GM18517 (cell line): ENCODE data around the gene FAM83B.
"Not testable (repeated sequence)": the region's sequence is repeated elsewhere in the genome, so short reads cannot be mapped to it uniquely, and the experiment has no call there.

Source experiments
- ATAC-seq: cut with Tn5 transposase; IDR thresholded peaks from one replicate; pipeline ENCODE4 v1.9.1; 2021; ENCODE audit warnings: mild to moderate bottlenecking, moderate library complexity; ENCODE audit not compliant: unreplicated experiment

Gene FAM83B

DNA sequence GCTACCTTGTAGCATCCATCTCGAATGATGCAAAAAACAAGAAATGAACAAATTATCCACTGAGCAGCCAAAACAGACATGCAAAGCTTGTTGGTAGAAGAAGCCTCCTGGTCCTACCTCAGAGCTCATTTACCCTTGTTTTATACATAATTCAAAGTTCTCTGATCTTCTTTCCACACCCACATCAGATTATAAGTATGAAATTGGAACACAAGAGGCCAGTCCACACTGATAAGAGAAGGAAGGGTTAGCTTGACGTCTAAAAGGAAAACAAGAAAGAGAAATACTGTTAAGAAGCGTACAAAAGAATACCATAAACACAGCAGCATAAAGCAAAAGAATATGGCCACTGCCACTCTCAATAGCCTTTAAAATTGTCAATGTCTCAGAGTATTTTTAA lies 49.7 kb downstream of the FAM83B start:
- ATAC-seq = no peak

DNA sequence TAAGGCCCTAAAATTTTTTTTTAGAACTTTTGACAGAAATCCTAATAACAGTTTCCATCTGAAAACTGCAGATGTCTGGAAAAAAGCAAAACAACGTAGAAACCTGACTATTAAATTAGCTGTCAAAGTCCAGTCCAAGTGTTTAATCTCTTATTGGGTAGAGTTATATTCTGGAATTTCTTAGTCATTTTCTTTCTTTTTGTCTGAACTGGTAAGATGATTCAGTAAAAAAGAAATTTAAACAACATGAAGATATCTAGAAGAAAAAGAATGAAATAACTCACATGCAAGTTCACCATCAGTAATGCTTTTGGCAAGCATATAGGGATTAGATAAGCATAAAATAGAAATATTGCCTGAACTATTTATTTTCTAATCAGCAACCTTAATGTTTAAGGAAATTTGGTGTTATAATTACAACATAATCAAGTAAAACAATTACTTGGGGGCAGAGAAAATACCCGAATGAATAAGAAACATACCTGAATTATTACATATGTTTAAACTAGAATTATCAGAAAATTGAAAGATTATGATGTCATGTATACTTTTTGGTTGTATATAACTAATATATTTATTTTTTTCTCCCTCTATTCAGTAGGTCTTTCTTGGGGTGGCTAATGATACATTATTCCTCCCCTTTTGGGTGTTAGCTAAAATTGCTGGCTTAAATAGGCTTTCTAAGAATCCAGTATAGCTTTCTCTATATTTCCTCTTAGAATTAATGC lies 51.1 kb downstream of the FAM83B start:
- no peak for ATAC-seq

GRCh38 chr6:54898767-54899166 lies 52.2 kb downstream of the FAM83B start:
- ATAC-seq = no peak

DNA sequence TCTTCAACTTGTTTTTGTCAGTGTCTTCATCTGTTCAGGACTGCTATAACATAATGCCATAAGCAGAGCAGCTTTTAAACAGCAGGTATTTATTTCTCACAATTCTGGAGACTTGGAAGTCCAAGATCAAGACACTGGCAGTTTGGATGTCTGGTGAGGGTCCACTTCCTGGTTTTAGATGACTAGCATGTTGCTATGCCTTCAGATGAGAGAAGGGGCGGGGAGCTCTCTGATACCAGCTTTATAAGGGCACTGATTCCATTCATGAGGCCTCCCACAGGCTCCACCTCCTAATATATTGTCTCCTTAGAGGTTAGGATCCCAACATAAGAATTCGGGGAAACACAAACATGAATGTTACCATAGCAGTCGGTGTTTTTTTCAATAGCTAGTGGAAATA lies 52.9 kb downstream of the FAM83B start:
- ATAC-seq = no peak

- no peak for ATAC-seq
These were observed 53.4 kb downstream of the FAM83B start for GRCh38 chr6:54899986-54900385.

- no peak for ATAC-seq
These were observed 54.1 kb downstream of the FAM83B start for GRCh38 chr6:54900666-54901065.

DNA sequence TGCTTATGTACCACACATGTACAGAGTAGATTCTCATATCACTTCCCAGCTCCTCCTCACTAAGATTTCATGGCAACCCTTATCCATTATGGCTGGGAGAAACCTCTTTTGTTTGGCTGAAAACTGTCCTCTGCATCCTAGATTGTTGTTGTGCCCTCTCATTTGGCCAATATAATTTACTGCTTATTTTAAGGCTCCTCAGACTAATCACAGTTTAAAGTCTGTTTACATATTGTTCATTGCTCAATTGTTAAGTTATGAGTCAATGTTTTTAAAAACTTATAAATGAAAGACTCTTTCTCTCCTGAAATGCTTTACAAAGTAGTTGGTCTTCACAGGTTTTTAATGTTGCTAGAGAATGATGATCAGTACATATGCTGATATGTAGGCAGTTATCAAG lies 57.3 kb downstream of the FAM83B start:
- ATAC-seq = no peak

DNA sequence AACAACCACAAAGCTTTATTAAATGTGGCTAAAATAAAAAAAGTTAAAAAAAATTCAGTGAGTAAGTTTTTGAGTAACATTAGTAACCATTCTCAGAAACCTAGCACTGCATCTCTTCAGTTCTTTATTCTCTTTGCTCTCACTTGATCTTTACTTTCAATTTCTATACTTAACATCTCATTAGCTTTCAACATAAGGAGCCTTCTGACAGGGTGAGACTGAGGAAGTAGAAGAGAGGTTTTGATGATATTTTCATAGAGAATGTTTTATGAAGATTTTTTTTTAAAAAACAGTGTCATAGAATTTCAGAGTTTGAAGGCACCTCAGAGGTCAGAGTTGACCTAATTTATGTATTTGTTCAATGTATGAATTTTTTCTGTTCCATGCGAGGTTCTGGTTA lies 60.8 kb downstream of the FAM83B start:
- no peak for ATAC-seq

GRCh38 chr6:54909184-54909583 lies 62.6 kb downstream of the FAM83B start:
- ATAC-seq = no peak

DNA sequence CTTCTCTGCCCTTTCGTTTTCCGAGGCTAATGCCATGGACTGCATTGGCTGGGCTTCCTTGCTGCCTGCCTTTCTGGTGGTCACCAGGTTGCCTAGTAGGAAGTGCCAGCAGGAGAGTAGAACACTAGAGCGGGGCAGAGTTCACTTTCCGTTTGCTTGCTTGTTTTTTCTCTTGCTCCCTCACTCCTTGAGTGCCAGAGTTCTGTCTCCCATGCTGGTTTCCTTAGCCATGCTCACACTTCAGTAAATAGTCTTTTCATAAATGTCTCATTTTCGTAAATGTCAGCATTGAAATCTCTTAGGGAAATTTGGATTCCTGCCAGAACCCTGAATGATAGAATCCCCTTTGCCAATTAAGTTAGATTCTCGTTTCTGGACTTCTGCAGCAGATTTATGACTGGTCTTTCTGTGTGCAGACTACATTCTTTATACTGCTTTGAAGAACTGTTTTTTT lies 63.9 kb downstream of the FAM83B start:
- ATAC-seq = no peak

- ATAC-seq = no peak
These were observed 64.3 kb downstream of the FAM83B start for GRCh38 chr6:54910921-54911320.

- no peak for ATAC-seq
These were observed 66.6 kb downstream of the FAM83B start for GRCh38 chr6:54913211-54913610.

DNA sequence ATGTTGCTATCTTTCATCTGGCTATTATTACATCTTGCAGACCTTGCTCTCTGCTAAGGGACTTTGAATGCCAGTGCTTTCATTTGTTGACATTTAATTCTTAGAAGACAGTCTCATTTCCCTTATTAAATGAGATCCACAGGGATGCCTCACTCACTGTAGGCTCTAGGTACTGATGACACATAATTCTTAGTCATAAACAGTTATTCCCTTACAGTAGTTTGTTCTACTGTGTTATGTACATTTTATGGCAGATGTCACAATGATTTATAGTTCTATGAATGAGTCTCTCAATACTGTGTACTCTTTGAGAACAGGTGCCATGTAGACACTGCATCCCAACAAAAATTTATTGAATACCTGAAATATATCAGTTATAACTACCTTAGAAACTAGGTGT lies 70.3 kb downstream of the FAM83B start:
- no peak for ATAC-seq

- no peak for ATAC-seq
These were observed 74.1 kb downstream of the FAM83B start for GRCh38 chr6:54920628-54921027.

GRCh38 chr6:54921891-54922290 lies 75.3 kb downstream of the FAM83B start:
- ATAC-seq = no peak

DNA sequence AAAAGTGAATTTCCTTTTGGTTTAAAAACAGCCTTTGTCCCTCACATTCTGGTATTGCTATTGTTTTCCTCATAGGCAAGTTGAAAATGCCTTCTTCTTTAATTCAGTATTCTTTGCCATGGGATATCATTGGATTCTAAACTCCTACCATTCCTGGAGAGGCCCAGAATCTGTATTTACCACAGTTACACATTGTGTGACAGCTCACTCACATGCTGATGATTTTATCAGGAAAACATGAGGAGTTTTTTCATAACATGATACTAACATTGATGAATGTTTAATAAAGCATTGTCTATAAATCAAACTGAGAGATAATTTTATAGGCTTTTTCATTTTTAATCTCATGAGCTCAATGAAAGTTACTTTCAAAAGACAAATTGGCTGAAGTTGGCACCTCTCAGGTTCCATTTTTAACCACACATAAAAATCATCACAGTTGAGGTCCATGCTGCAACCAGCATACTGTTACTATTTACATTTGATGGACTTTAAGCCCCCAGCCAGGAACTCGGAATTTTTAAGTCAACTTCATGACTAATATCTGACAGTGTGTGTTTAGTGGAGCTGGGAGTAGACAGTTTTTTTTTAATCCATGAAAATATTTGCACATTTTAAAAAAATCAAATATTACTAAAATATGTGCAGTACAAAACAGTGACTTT lies 82.8 kb downstream of the FAM83B start:
- no peak for ATAC-seq

DNA sequence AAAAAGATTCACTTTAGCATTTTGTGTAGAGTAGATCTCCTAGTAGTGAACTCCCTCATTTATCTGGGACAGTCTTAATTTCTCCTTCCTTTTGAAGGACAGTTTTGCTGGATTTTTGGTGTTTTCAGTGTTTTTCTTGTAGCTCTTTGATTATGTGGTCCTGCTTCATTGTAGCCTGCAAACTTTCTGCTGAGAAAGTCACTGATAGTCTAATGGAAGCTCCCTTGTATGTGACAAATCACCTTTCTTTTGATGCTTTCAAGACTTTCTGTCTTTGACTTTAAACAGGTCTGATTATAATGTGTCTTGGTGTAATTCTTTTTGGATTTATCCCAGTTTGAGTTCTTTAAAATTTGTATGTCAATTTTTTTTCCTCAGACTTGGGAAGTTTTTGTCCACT lies 86.1 kb downstream of the FAM83B start:
- no peak for ATAC-seq

GRCh38 chr6:54935739-54936138 lies 89.2 kb downstream of the FAM83B start:
- no peak for ATAC-seq

- ATAC-seq = no peak
These were observed 90.8 kb downstream of the FAM83B start for GRCh38 chr6:54937371-54937770.

DNA sequence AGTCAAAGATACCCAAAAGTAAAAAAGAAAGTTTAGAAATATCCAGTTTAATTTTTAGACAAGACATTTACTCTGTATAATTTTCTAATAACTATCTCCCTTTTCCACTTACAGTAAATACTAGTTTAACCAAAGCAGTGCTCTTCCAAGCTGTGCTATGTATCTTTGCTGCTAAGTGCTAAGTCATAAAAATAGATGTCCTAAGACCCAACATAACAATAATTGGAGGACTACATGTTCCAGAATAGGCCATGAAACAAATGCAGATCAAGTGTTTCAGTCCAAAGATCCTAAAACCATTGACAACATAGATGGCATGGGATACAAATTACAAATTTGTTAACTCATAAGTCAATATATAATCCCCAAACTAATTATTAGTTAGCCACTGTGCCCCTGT lies 111.1 kb downstream of the FAM83B start:
- ATAC-seq = no peak

DNA sequence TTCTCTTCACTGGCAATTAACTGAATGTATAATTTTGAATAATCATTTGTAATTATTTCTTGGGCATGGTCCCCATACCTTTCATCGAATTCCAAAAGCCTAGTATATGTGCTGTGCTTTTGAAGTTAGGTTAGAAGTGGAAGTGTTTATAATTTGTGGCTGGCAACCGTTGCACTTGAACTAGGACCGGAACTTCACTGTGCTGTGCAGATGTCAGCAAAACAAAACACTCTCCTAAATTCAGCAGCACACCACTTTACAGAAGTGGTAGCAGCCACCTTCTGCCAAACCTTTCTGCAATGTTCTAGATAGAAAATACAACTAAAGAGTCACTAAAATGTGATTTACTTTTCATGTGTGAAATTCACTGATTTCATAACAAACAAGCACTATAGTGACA lies 111.9 kb downstream of the FAM83B start:
- no peak for ATAC-seq

DNA sequence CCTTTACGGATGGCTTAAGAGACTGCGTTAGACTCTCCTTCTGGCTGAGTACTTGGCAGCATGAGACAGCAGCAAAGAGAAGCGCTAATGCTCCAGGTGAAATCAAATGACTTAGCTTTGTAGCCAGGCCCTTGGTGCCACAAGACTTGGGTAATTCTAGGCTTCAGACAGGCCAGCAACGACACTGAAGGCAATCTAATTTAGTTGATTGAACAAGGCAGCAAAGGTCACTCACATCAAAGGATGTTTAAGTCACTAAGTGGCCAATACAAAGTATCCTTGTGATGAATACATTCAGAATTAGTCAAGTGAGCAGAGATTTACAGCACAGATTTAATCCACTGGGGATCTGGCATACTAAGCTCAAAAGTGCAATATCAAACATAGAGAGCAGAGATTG lies 113.2 kb downstream of the FAM83B start:
- no peak for ATAC-seq

GRCh38 chr6:54961372-54961771 lies 114.8 kb downstream of the FAM83B start:
- ATAC-seq = not testable (repeated sequence)
